K562 (cell line): ENCODE results near the gene KHDC3L. TPM values are rescaled to one million over a fixed set of nuclear protein-coding genes. Genes with fewer than 3 reads are reported as not detected.
A peak's percentile ranks its signal among the peaks of the same experiment; 100 is the strongest.
"Not testable (repeated sequence)": the region's sequence is repeated elsewhere in the genome, so short reads cannot be mapped to it uniquely, and the experiment has no call there.

Source experiments
- ATAC-seq: fragments of 200-7000 bp; cut with Tn5 transposase; 3 replicates; pipeline ENCODE4 v1.9.1; 2020; ENCODE audit warnings: moderate library complexity
- BruUV-seq: library from RNA; stranded (reverse); fragments of 400-500 nt; replicated peaks from 2 replicates; lab custom pipeline; 2021; lab: Mats Ljungman, UMichigan
- CTCF ChIA-PET: fragments of 300-600 bp; formaldehyde crosslinking; extraction: SDS; loops from one replicate; lab custom pipeline; 2021; ENCODE audit warnings: low intra/inter-chr PET ratio; lab: Yijun Ruan, JAX
- POLR2A ChIA-PET: fragments of 300-600, 350-650 bp; sonication (Branson Sonifier 250); formaldehyde crosslinking; extraction: SDS; loops from one replicate; lab custom pipeline; 2021; ENCODE audit warnings: antibody characterized with exemption, inconsistent platforms; lab: Yijun Ruan, JAX
- DNase-seq, 4 experiments: peaks; one replicate each; pipeline versions ENCODE4 v3.0.0 to v3.0.0-alpha.2; 2011 to 2018; ENCODE audit warnings: low spot score in 3 of 4, mixed read lengths in 3 of 4; ENCODE audit errors: extremely low read depth in 1 of 4
- FAIRE-seq: peaks from 2 replicates; lab custom pipeline; 2011; peaks lifted over from hg19 to GRCh38; lab: Jason Lieb, UNC
- H2AFZ ChIP-seq: 2 replicates; pipeline ENCODE4 v1.6.0; 2011; ENCODE audit warnings: low read depth, low read length, control low read depth, inconsistent platforms
- H3K27ac ChIP-seq: fragments of 200-600 bp; 3 replicates; pipeline ENCODE4 v1.8.0; 2011; ENCODE audit warnings: low read depth, mild to moderate bottlenecking, control low read depth, inconsistent platforms, low read length, moderate library complexity, mixed read lengths; ENCODE audit errors: extremely low read depth
- H3K27me3 ChIP-seq, 2 experiments: fragments of 300-600 bp in 1 of 2; 2 replicates in 1 of 2; 3 replicates in 1 of 2; pipeline versions ENCODE4 v1.6.0 to v1.8.0; 2011; ENCODE audit warnings: inconsistent platforms in 2 of 2, low read length in 2 of 2, mild to moderate bottlenecking in 1 of 2, mixed read lengths in 1 of 2, moderate library complexity in 1 of 2; ENCODE audit not compliant: control insufficient read depth in 2 of 2, insufficient read depth in 2 of 2
- H3K36me3 ChIP-seq: fragments of 300-600 bp; 3 replicates; pipeline ENCODE4 v1.8.0; 2011; ENCODE audit warnings: mild to moderate bottlenecking, low read length, inconsistent platforms; ENCODE audit not compliant: control insufficient read depth, insufficient read depth
- H3K4me1 ChIP-seq, 2 experiments: fragments of 200-600 bp in 1 of 2; replicated peaks in 1 of 2; 2 replicates in 1 of 2; 3 replicates in 1 of 2; pipeline versions ENCODE4 v1.5.1 to v1.8.0; 2011; ENCODE audit warnings: inconsistent platforms in 2 of 2, low read length in 2 of 2, mild to moderate bottlenecking in 1 of 2, mixed read lengths in 1 of 2, moderate library complexity in 1 of 2; ENCODE audit not compliant: control insufficient read depth in 2 of 2, insufficient read depth in 2 of 2
- H3K4me2 ChIP-seq: 2 replicates; pipeline ENCODE4 v1.6.1; 2011; ENCODE audit warnings: low read length, control low read depth, inconsistent platforms, mixed read lengths; ENCODE audit not compliant: insufficient read depth
- H3K4me3 ChIP-seq: fragments of 200-600 bp; sonication (generic), shearing (Covaris generic); 2 replicates; pipeline ENCODE4 v1.5.1; 2016; ENCODE audit warnings: control low read depth, inconsistent platforms
- H3K79me2 ChIP-seq: fragments of 200-600 bp; 3 replicates; pipeline ENCODE4 v1.8.0; 2011; ENCODE audit warnings: low read length, inconsistent platforms; ENCODE audit not compliant: control insufficient read depth, insufficient read depth
- H3K9ac ChIP-seq, 2 experiments: 2 replicates each; pipeline versions ENCODE4 v1.6.0 to v1.6.1; 2011; ENCODE audit warnings: low read depth in 2 of 2, low read length in 2 of 2, control low read depth in 1 of 2, inconsistent platforms in 1 of 2, mild to moderate bottlenecking in 1 of 2, mixed read lengths in 1 of 2; ENCODE audit not compliant: insufficient read depth in 1 of 2
- H3K9me1 ChIP-seq: one replicate; pipeline ENCODE4 v1.6.0; 2011; ENCODE audit warnings: inconsistent platforms, mild to moderate bottlenecking, low read length, moderate library complexity; ENCODE audit not compliant: control insufficient read depth, insufficient read depth
- H3K9me3 ChIP-seq: replicated peaks from 2 replicates; pipeline ENCODE4 v1.5.1; 2011; ENCODE audit warnings: low read depth, low read length, inconsistent platforms; ENCODE audit not compliant: control insufficient read depth, insufficient read depth
- H4K20me1 ChIP-seq: replicated peaks from 2 replicates; pipeline ENCODE4 v1.6.1; 2011; ENCODE audit warnings: low read length, inconsistent platforms, mixed read lengths; ENCODE audit not compliant: control insufficient read depth, insufficient read depth
- CBX5 ChIP-seq: IDR thresholded peaks from 2 replicates; pipeline ENCODE4 v1.6.1; 2014; ENCODE audit warnings: low read depth, borderline replicate concordance
- DDX20 ChIP-seq: fragments of 450-650 bp; IDR thresholded peaks from 2 replicates; pipeline ENCODE4 v1.6.1; 2016; ENCODE audit warnings: missing genetic modification characterization, low read depth, mild to moderate bottlenecking, missing compliant biosample characterization, moderate library complexity
- ELF4 ChIP-seq: fragments of 450-650 bp; formaldehyde crosslinking; IDR thresholded peaks from 2 replicates; pipeline ENCODE4 v1.4.0; 2022; ENCODE audit warnings: missing genetic modification characterization
- FOSL1 ChIP-seq: fragments of 200-800 bp; sonication (Bioruptor generic); conservative IDR thresholded peaks from 2 replicates; pipeline ENCODE4 v1.6.1; 2016; ENCODE audit warnings: missing genetic modification characterization, missing compliant biosample characterization
- FOXJ2 ChIP-seq: fragments of 200-800 bp; sonication (Bioruptor generic); IDR thresholded peaks from 2 replicates; pipeline ENCODE4 v1.6.1; 2016; ENCODE audit warnings: missing genetic modification characterization, missing compliant biosample characterization
- NUFIP1 ChIP-seq: fragments of 450-650 bp; IDR thresholded peaks from 2 replicates; pipeline ENCODE4 v1.6.1; 2018; ENCODE audit not compliant: partially characterized antibody
- TAL1 ChIP-seq: fragments of 450-650 bp; IDR thresholded peaks from 2 replicates; pipeline ENCODE4 v1.6.1; 2016; ENCODE audit warnings: mild to moderate bottlenecking
- ZNF121 ChIP-seq: sonication (generic); formaldehyde crosslinking; conservative IDR thresholded peaks from 2 replicates; pipeline ENCODE4 v1.8.0; 2022; ENCODE audit warnings: missing genetic modification reagents
- ZNF212 ChIP-seq: fragments of 450-650 bp; formaldehyde crosslinking; IDR thresholded peaks from 2 replicates; pipeline ENCODE4 v1.4.0; 2020; ENCODE audit warnings: mild to moderate bottlenecking
- ZNF347 ChIP-seq: fragments of 450-650 bp; formaldehyde crosslinking; IDR thresholded peaks from 2 replicates; pipeline ENCODE4 v1.4.0; 2020; ENCODE audit warnings: low read depth, mild to moderate bottlenecking, moderate library complexity
- ZNF717 ChIP-seq: fragments of 250-450 bp; sonication (Bioruptor Pico); IDR thresholded peaks from 2 replicates; pipeline ENCODE4 v1.5.0; 2021
- WGBS: fragments of 100-300 bp; shearing (Covaris generic); methylation state at CpG from one replicate; pipeline ENCODE4 v1.1.6; 2016; ENCODE audit warnings: low coverage, mixed read lengths; ENCODE audit not compliant: insufficient coverage; ENCODE audit errors: missing lambda C conversion rate; 5-methylcytosine and 5-hydroxymethylcytosine counted together
- in situ Hi-C: fragments of 300-500 bp; cut with MboI; formaldehyde crosslinking; loops from 4 replicates; pipeline ENCODE4 v1.15.0; 2018; ENCODE audit warnings: inconsistent platforms, mixed read lengths
- intact Hi-C: fragments of 100-400 bp; cut with micrococcal nuclease; formaldehyde crosslinking; loops from 2 replicates; pipeline ENCODE4 v1.14.2; 2022
- polyA plus RNA-seq, 8 experiments: library from polyadenylated mRNA; depleted of rRNA in 4 of 8; stranded (reverse) in 5 of 8; unstranded in 3 of 8; fragments of >200 nt; fragmentation: Nextera tagmentation in 2 of 8; fragmentation: Illumina TruSeq in 1 of 8; extraction: Ambion mirVana in 2 of 8; extraction: Trizol in 1 of 8; gene quantifications; 2 replicates each; pipeline versions ENCODE4 v1.2.1 to v1.2.3, GENCODE V29; 2011 to 2014; ENCODE audit warnings: inconsistent platforms in 1 of 8, missing spikeins in 1 of 8
- total RNA-seq, 7 experiments: library from RNA; depleted of rRNA in 6 of 7; stranded (reverse); fragments of >200 nt in 6 of 7; fragmentation: Illumina TruSeq in 2 of 7; extraction: Trizol in 2 of 7; gene quantifications; 2 replicates each; pipeline versions ENCODE4 v1.2.1 to v1.2.3, GENCODE V29; 2011 to 2021; ENCODE audit warnings: low replicate concordance in 1 of 7
- TF ChIP-seq, protein P1 (sequence below), 2 experiments: fragments of 450-650 bp in 1 of 2; sonication (generic) in 1 of 2; formaldehyde crosslinking in 1 of 2; IDR thresholded peaks in 1 of 2; conservative IDR thresholded peaks in 1 of 2; 2 replicates each; pipeline versions ENCODE4 v1.6.1 to v1.8.1; 2016 to 2023; ENCODE audit warnings: mild to moderate bottlenecking in 2 of 2, moderate library complexity in 2 of 2, inconsistent platforms in 1 of 2, missing genetic modification reagents in 1 of 2

The KHDC3L gene
- total and polyA plus RNA-seq, 9 of the 15 experiments (the other 6 are each of a cell fraction or from before 2014, with no cell fraction given), result not detected

DNA sequence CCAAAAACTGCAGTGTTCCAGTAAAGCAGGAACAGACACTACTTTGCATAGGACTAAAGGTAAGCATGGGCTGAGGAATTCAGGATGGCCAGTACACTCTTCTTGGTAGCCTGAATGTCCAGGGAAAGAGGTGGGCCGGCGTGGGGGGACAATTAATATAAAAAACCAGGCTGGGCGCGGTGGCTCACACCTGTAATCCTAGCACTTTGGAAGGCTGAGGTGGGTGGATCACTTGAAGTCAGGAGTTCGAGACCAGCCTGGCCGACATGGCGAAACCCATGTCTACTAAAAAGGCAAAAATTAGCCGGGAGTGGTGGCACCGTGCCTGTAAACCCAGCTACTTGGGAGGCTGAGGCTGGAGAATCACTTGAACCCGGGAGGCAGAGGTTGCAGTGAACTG, 19.1 kb downstream of the KHDC3L start:
- H3K9ac ChIP-seq, in situ Hi-C loops, H3K27me3 ChIP-seq, H3K4me2 ChIP-seq, H3K9me3 ChIP-seq, CTCF ChIA-PET, H3K4me1 ChIP-seq, intact Hi-C loops, H3K36me3 ChIP-seq, BruUV-seq, H3K79me2 ChIP-seq, H4K20me1 ChIP-seq, FAIRE-seq, H3K27ac ChIP-seq, H3K4me3 ChIP-seq, H2AFZ ChIP-seq, ATAC-seq, POLR2A ChIA-PET, DNase-seq, H3K9me1 ChIP-seq: not testable (repeated sequence)
- 56% methylated on average over 10 of the region's 10 CpGs for WGBS

DNA sequence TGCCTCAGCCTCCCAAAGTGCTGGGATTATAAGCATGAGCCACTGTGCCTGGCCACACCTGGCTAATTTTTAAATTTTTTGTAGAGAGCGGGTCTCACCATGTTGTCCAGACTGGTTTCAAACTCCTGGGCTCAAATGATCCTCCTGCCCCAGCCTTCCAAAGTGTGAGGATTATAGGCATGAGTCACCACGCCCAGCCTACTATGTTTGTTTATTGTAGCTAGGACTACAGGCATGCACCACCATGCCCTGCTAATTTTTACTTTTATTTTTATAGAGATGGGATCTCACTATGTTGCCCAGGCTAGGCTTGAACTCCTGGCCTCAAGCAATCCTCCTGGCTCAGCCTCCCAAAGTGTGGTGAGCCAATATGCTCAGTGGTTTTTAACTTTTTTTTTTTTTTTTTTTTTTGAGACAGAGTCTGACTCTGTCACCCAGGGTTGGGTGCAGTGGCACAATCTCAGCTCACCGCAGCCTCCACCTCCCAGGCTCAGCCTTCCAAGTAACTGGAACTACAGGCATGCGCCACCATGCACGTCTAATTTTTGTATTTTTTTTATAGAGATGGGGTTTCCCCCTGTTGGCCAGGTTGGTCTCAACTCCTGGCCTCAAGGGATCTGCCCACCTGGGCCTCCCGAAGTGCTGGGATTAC, 20.1 kb downstream of the KHDC3L start:
- no peak overlapping the region for H3K27ac ChIP-seq
- no peaks in the 10 kb centered on the region for H4K20me1 ChIP-seq
- DNase-seq, result no peak
- POLR2A ChIA-PET, result interaction anchor here (0.6 kb wide), 1 partner anchor 29 kb away, joined by 3 read pairs; no protein-coding TSS in a partner anchor
- in situ Hi-C loops (no loop called here), intact Hi-C loops (no loop called here)
- H3K4me1 ChIP-seq, result no peaks in the 10 kb centered on the region
- no peaks in the 10 kb centered on the region for H3K9me3 ChIP-seq
- H2AFZ ChIP-seq, result no peak overlapping the region
- FAIRE-seq, result no peak
- H3K36me3 ChIP-seq, result no peaks in the 10 kb centered on the region
- ATAC-seq, result no peak
- no peaks in the 10 kb centered on the region for H3K9me1 ChIP-seq
- H3K79me2 ChIP-seq, result no peaks in the 10 kb centered on the region
- no peak overlapping the region for H3K4me2 ChIP-seq
- WGBS, result 52% methylated on average over 6 of the region's 6 CpGs
- no peak overlapping the region for H3K4me3 ChIP-seq
- no peaks in the 10 kb centered on the region for H3K27me3 ChIP-seq
- no peak overlapping the region for H3K9ac ChIP-seq
- CTCF ChIA-PET, result no interaction called here
- no TSS peak for BruUV-seq
- TF ChIP-seq, protein P1, sequence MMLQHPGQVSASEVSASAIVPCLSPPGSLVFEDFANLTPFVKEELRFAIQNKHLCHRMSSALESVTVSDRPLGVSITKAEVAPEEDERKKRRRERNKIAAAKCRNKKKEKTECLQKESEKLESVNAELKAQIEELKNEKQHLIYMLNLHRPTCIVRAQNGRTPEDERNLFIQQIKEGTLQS (IDR thresholded peaks at IDR 0.05), result peak; percentile 32; the same call in 1 of the 2 replicates
- TF ChIP-seq, protein P1 (CRISPR knock-in tag; conservative IDR thresholded peaks at IDR 0.05), result no peak
- TF ChIP-seq ZNF212 (CRISPR knock-in tag) (no peak), DDX20 (tag) (no peak), FOXJ2 (tag) (peak; percentile 67; the same call in 1 of the 2 replicates), CBX5 (no peak), FOSL1 (tag) (0 out of 2 replicates have a peak, but pooled peaks have one; percentile 14), ZNF347 (CRISPR knock-in tag) (no peak), ZNF121 (CRISPR knock-in tag) (peak; percentile 90), ELF4 (CRISPR knock-in tag) (no peak), TAL1 (no peak), ZNF717 (CRISPR knock-in tag) (no peak), NUFIP1 (no peak)
